ENCODE measurements around the gene TACR1. TPM values are rescaled to one million over a fixed set of nuclear protein-coding genes. Genes with fewer than 3 reads are reported as not detected.

TACR1 gene
- total RNA-seq, 4 donors from 2014 or later, result 2.0 to 7.7 (median 5.0) TPM

- TF ChIP-seq CTCF (IDR thresholded peaks at IDR 0.05; ENCODE audit: low read depth), result no peak
Measured at GRCh38 chr2:75157435-75157834, 41.9 kb downstream of the TACR1 start.

GRCh38 chr2:75155115-75155514, 44.2 kb downstream of the TACR1 start:
- TF ChIP-seq CTCF (IDR thresholded peaks at IDR 0.05; ENCODE audit: low read depth), result no peak

- no peak for TF ChIP-seq CTCF (IDR thresholded peaks at IDR 0.05; ENCODE audit: low read depth)
Measured at GRCh38 chr2:75153221-75153620, 46.1 kb downstream of the TACR1 start.

- TF ChIP-seq CTCF (IDR thresholded peaks at IDR 0.05; ENCODE audit: low read depth), result no peak
Measured at GRCh38 chr2:75146606-75147332, 52.6 kb downstream of the TACR1 start.

GRCh38 chr2:75142081-75142480, 57.2 kb downstream of the TACR1 start:
- no peak for TF ChIP-seq CTCF (IDR thresholded peaks at IDR 0.05; ENCODE audit: low read depth)

GRCh38 chr2:75140288-75140687, 59.0 kb downstream of the TACR1 start:
- no peak for TF ChIP-seq CTCF (IDR thresholded peaks at IDR 0.05; ENCODE audit: low read depth)

- no peak for TF ChIP-seq CTCF (IDR thresholded peaks at IDR 0.05; ENCODE audit: low read depth)
Measured at GRCh38 chr2:75139171-75139570, 60.1 kb downstream of the TACR1 start.

All from subcutaneous adipose tissue (tissue), 4 donors.